Ishikawa (cell line): ENCODE measurements around the gene LPCAT1.

Source experiments
- CREB1 ChIP-seq: IDR thresholded peaks from 2 replicates; pipeline ENCODE4 v1.6.1; 2012; ENCODE audit warnings: low read depth
- EP300 ChIP-seq: IDR thresholded peaks from 2 replicates; pipeline ENCODE4 v1.6.1; 2012; ENCODE audit warnings: borderline replicate concordance
- FOXM1 ChIP-seq: IDR thresholded peaks from 2 replicates; pipeline ENCODE4 v1.6.1; 2012; ENCODE audit warnings: low read depth, borderline replicate concordance
- RAD21 ChIP-seq: IDR thresholded peaks from 2 replicates; pipeline ENCODE4 v1.6.1; 2012; ENCODE audit warnings: low read depth
- TEAD4 ChIP-seq: IDR thresholded peaks from 2 replicates; pipeline ENCODE4 v1.6.1; 2012
- YY1 ChIP-seq: IDR thresholded peaks from 2 replicates; pipeline ENCODE4 v1.6.1; 2012; ENCODE audit warnings: low read depth
- TF ChIP-seq, protein P1 (sequence below): IDR thresholded peaks from 2 replicates; pipeline ENCODE4 v1.6.1; 2012
- TF ChIP-seq, protein P2 (sequence below): IDR thresholded peaks from 2 replicates; pipeline ENCODE4 v1.6.1; 2012; ENCODE audit warnings: low read depth, mild to moderate bottlenecking

DNA sequence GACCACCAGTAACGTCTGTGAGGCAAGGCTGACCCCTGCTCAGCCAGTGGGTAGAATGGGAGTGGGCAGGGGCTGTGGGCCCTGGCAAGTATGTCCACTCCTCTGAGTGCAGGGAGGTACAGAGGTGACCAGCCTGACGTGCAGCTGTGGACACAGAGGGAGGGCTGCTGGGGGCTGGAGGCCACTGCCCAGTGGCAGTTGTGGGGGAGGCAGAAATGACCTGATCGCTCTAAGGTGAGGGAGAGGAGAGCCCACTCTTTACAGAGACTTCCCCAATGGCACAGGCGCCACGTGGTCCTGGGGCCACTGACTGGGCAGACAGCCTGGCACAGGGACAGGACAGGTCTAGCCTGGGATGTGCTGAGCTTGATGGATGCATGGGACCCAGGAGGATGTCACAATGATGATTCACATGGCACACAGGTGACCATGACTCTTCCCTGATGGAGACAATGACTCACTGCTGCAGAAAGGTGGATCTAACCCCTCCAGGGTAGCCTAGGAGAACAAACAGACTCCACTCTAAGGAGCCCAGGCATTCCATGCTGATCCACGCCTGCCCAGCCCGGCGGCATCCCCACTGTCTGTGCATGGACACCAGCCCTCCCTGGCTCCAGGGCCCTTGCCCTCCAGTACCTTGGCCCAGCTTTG is 7.7 kb downstream of the LPCAT1 start:
- TF ChIP-seq, protein P1, sequence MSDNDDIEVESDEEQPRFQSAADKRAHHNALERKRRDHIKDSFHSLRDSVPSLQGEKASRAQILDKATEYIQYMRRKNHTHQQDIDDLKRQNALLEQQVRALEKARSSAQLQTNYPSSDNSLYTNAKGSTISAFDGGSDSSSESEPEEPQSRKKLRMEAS: peak; percentile 36
- TF ChIP-seq YY1 (no peak), TEAD4 (no peak), RAD21 (no peak), EP300 (peak; percentile 38; the same call in 1 of the 2 replicates), CREB1 (no peak), FOXM1 (no peak)
- TF ChIP-seq, protein P2, sequence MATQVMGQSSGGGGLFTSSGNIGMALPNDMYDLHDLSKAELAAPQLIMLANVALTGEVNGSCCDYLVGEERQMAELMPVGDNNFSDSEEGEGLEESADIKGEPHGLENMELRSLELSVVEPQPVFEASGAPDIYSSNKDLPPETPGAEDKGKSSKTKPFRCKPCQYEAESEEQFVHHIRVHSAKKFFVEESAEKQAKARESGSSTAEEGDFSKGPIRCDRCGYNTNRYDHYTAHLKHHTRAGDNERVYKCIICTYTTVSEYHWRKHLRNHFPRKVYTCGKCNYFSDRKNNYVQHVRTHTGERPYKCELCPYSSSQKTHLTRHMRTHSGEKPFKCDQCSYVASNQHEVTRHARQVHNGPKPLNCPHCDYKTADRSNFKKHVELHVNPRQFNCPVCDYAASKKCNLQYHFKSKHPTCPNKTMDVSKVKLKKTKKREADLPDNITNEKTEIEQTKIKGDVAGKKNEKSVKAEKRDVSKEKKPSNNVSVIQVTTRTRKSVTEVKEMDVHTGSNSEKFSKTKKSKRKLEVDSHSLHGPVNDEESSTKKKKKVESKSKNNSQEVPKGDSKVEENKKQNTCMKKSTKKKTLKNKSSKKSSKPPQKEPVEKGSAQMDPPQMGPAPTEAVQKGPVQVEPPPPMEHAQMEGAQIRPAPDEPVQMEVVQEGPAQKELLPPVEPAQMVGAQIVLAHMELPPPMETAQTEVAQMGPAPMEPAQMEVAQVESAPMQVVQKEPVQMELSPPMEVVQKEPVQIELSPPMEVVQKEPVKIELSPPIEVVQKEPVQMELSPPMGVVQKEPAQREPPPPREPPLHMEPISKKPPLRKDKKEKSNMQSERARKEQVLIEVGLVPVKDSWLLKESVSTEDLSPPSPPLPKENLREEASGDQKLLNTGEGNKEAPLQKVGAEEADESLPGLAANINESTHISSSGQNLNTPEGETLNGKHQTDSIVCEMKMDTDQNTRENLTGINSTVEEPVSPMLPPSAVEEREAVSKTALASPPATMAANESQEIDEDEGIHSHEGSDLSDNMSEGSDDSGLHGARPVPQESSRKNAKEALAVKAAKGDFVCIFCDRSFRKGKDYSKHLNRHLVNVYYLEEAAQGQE: no peak
